ENCODE results near the gene ZBTB16. TPM values are rescaled to one million over a fixed set of nuclear protein-coding genes. Genes with fewer than 3 reads are reported as not detected.

The ZBTB16 gene
- total RNA-seq, 1 experiment from 2014 or later = 0.21 TPM

- TF ChIP-seq SIN3A (IDR thresholded peaks at IDR 0.05; ENCODE audit: borderline replicate concordance, insufficient read depth, low read depth, low read length) (no peak), TCF7L2 (IDR thresholded peaks at IDR 0.05; ENCODE audit: low read depth, low read length) (no peak), POLR2AphosphoS5 (IDR thresholded peaks at IDR 0.05; ENCODE audit: low read depth, low read length) (no peak), CTCF (IDR thresholded peaks at IDR 0.05) (no peak), REST (IDR thresholded peaks at IDR 0.05; ENCODE audit: insufficient read depth in 1 of 2, low read depth in 2 of 2, low read length in 1 of 2) (no peak)
- no peaks in the 10 kb centered on the region for H3K4me1 ChIP-seq (ENCODE audit: control insufficient read depth, insufficient read depth, low read length)
- BruUV-seq (replicated peaks) = no TSS peak
- H3K4me3 ChIP-seq (ENCODE audit: low read depth in 2 of 2, low read length in 2 of 2) = no peak overlapping the region
- H3K27ac ChIP-seq (ENCODE audit: low read length) = no peak overlapping the region
- in situ Hi-C loops (cut with HindIII; ENCODE audit: low pct_unique_long_range_greater_than_20kb, low sequenced_read_pairs) = no loop called here
- ATAC-seq (no peak), DNase-seq (ENCODE audit: low read depth, low spot score) (no peak)
- no peaks in the 10 kb centered on the region for H3K36me3 ChIP-seq (ENCODE audit: control insufficient read depth, insufficient read depth, low read length)
- intact Hi-C loops (cut with micrococcal nuclease; ENCODE audit: unreplicated experiment) = no loop called here
- H3K9me3 ChIP-seq (ENCODE audit: control insufficient read depth, insufficient read depth, low read depth, low read length) = no peaks in the 10 kb centered on the region
- H3K27me3 ChIP-seq (ENCODE audit: control insufficient read depth, insufficient read depth, low read length) = peaks cover 30% of the 10 kb centered on the region
- POLR2A ChIA-PET = no interaction called here
- CTCF ChIA-PET = interaction anchor here (1.0 to 1.7 kb wide), 2 partner anchors 234 to 235 kb away, joined by 3 to 4 read pairs; no protein-coding TSS in a partner anchor
Observed at GRCh38 chr11:114027926-114028325, 31.6 kb upstream of the ZBTB16 start.

- in situ Hi-C loops (cut with HindIII; ENCODE audit: low pct_unique_long_range_greater_than_20kb, low sequenced_read_pairs) = no loop called here
- peaks cover 27% of the 10 kb centered on the region for H3K27me3 ChIP-seq (ENCODE audit: control insufficient read depth, insufficient read depth, low read length)
- POLR2A ChIA-PET = no interaction called here
- CTCF ChIA-PET = no interaction called here
- no peak overlapping the region for H3K4me3 ChIP-seq (ENCODE audit: low read depth in 2 of 2, low read length in 2 of 2)
- H3K4me1 ChIP-seq (ENCODE audit: control insufficient read depth, insufficient read depth, low read length) = peaks cover 1% of the 10 kb centered on the region; the same call in 1 of the 2 replicates
- no TSS peak for BruUV-seq (replicated peaks)
- H3K27ac ChIP-seq (ENCODE audit: low read length) = no peak overlapping the region
- DNase-seq (ENCODE audit: low read depth, low spot score) (no peak), ATAC-seq (no peak)
- intact Hi-C loops (cut with micrococcal nuclease; ENCODE audit: unreplicated experiment) = no loop called here
- H3K9me3 ChIP-seq (ENCODE audit: control insufficient read depth, insufficient read depth, low read depth, low read length) = no peaks in the 10 kb centered on the region
- H3K36me3 ChIP-seq (ENCODE audit: control insufficient read depth, insufficient read depth, low read length) = no peaks in the 10 kb centered on the region
- TF ChIP-seq TCF7L2 (IDR thresholded peaks at IDR 0.05; ENCODE audit: low read depth, low read length) (no peak), SIN3A (IDR thresholded peaks at IDR 0.05; ENCODE audit: borderline replicate concordance, insufficient read depth, low read depth, low read length) (no peak), POLR2AphosphoS5 (IDR thresholded peaks at IDR 0.05; ENCODE audit: low read depth, low read length) (no peak), REST (IDR thresholded peaks at IDR 0.05; ENCODE audit: insufficient read depth in 1 of 2, low read depth in 2 of 2, low read length in 1 of 2) (no peak), CTCF (IDR thresholded peaks at IDR 0.05) (no peak)
Observed at GRCh38 chr11:114031246-114031966, 28.1 kb upstream of the ZBTB16 start.

All from Panc1 (cell line).